Stomach (tissue), 9 donors: ENCODE measurements around the gene FEV. TPM values are rescaled to one million over a fixed set of nuclear protein-coding genes. Genes with fewer than 3 reads are reported as not detected.

Experiments
- DNase-seq, 2 donors: peaks; one replicate each; pipeline versions ENCODE4 v3.0.0 to v3.0.0-alpha.2; 2013 to 2019
- H3K27ac ChIP-seq, 5 donors: fragments of 200-600 bp in 4 of 5; sonication (generic) in 4 of 5; one replicate each; pipeline ENCODE4 v1.5.1; 2013 to 2019; ENCODE audit warnings: mild to moderate bottlenecking in 1 of 5, moderate library complexity in 1 of 5
- H3K27me3 ChIP-seq, 3 donors: fragments of 200-600 bp; sonication (generic); one replicate each; pipeline ENCODE4 v1.5.1; 2017 to 2019; ENCODE audit warnings: mixed run types in 1 of 3
- H3K36me3 ChIP-seq, 4 donors: fragments of 200-600 bp; sonication (generic); 1 replicate in 3 of 4; 2 replicates in 1 of 4; pipeline ENCODE4 v1.5.1; 2016 to 2019
- H3K4me1 ChIP-seq, 4 donors: fragments of 200-600 bp; sonication (generic); one replicate each; pipeline ENCODE4 v1.5.1; 2016 to 2019
- H3K4me3 ChIP-seq, 4 donors: fragments of 200-600 bp; sonication (generic) in 3 of 4; one replicate each; pipeline ENCODE4 v1.5.1; 2016 to 2019; ENCODE audit warnings: mild to moderate bottlenecking in 1 of 4
- H3K9me3 ChIP-seq, 4 donors: fragments of 200-600 bp; sonication (generic); one replicate each; pipeline ENCODE4 v1.5.1; 2016 to 2019
- CTCF ChIP-seq, 7 experiments: fragments of 450-650 bp in 4 of 7; fragments of 200-600 bp in 3 of 7; sonication (generic) in 3 of 7; IDR thresholded peaks; one replicate each; pipeline ENCODE4 v1.5.1; 2016 to 2019; ENCODE audit warnings: antibody characterized with exemption in 7 of 7, control low read depth in 2 of 7, mild to moderate bottlenecking in 1 of 7
- EP300 ChIP-seq: sonication (generic); formaldehyde crosslinking; IDR thresholded peaks from one replicate; pipeline ENCODE4 v1.6.1; 2017; ENCODE audit warnings: antibody characterized with exemption
- POLR2A ChIP-seq, 4 donors: fragments of 450-650 bp; IDR thresholded peaks; one replicate each; pipeline ENCODE4 v1.6.1; 2016; ENCODE audit warnings: antibody characterized with exemption in 4 of 4, control low read depth in 2 of 4, mild to moderate bottlenecking in 1 of 4, moderate library complexity in 1 of 4
- POLR2AphosphoS5 ChIP-seq, 3 donors: sonication (generic); formaldehyde crosslinking; IDR thresholded peaks; one replicate each; pipeline ENCODE4 v1.6.1; 2016; ENCODE audit warnings: antibody characterized with exemption in 3 of 3
- WGBS, 5 donors: extraction: QIAGEN DNeasy Blood & Tissue Kit in 3 of 5; methylation state at CpG; one replicate each; pipeline versions ENCODE4 v1.1.5 to v1.1.7; 2013 to 2018; 5-methylcytosine and 5-hydroxymethylcytosine counted together
- intact Hi-C: fragments of 100-400 bp; cut with DNase I; formaldehyde crosslinking; loops from one replicate; pipeline ENCODE4 v1.15.1; 2023; ENCODE audit warnings: low total_unique reads
- polyA plus RNA-seq, 3 donors: library from polyadenylated mRNA; stranded (reverse); fragments of 200-250 nt; gene quantifications; one replicate each; pipeline ENCODE4 v1.2.3, GENCODE V29; 2013
- total RNA-seq, 5 donors: library from RNA; depleted of rRNA; stranded (reverse); fragments of >200 nt; gene quantifications; one replicate each; pipeline versions ENCODE4 v1.1.0 to v1.2.3, GENCODE V29; 2014 to 2016
- donor health status: healthy with polysubstance abuse.
- donor health status: Bipolar disorder and iron deficiency.
- donor health status: healthy.

Gene FEV
- total and polyA plus RNA-seq, 8 donors, result 0.28 to 6.4 (median 1.1) TPM; not detected in 4

- TF ChIP-seq CTCF (IDR thresholded peaks at IDR 0.05) (peak in 6 of 7 experiments; percentile 76 to 97 (median 90)), POLR2AphosphoS5 (IDR thresholded peaks at IDR 0.05) (peak; percentile 77 to 86 (median 84)), POLR2A (IDR thresholded peaks at IDR 0.05) (peak in 2 of 4 donors; percentile 54 to 67), EP300 (no peak)
- 1 to 5% (median 2%) methylated on average over 26 to 43 of the region's 43 CpGs for WGBS, 5 donors
- H3K27me3 ChIP-seq, result peaks cover 26 to 100% (median 74%) of the 10 kb centered on the region in 3 donors
- peak overlapping the region; percentile 49 to 89 (median 79) for H3K27ac ChIP-seq
- H3K4me3 ChIP-seq, result peak overlapping the region; percentile 28 to 45 (median 37)
- peak; percentile 95 to 96 for DNase-seq
- intact Hi-C loops, result no loop called here
- peaks cover 14 to 68% (median 57%) of the 10 kb centered on the region in 4 donors for H3K4me1 ChIP-seq
- H3K9me3 ChIP-seq, result no peaks in the 10 kb centered on the region
- no peaks in the 10 kb centered on the region for H3K36me3 ChIP-seq
Measured at GRCh38 chr2:218995972-218996711, 11.2 kb upstream of the FEV start.

GRCh38 chr2:218995561-218995960 lies 10.6 kb upstream of the FEV start:
- intact Hi-C loops, result no loop called here
- DNase-seq, result no peak
- Histone ChIP-seq H3K27me3 (peaks cover 26 to 100% (median 74%) of the 10 kb centered on the region in 3 donors), H3K9me3 (no peaks in the 10 kb centered on the region), H3K36me3 (no peaks in the 10 kb centered on the region), H3K27ac (peak overlapping the region in 1 of 5 donors; percentile 84), H3K4me3 (no peak overlapping the region), H3K4me1 (peaks cover 14 to 62% (median 53%) of the 10 kb centered on the region in 4 donors)
- TF ChIP-seq POLR2A (IDR thresholded peaks at IDR 0.05) (no peak), CTCF (IDR thresholded peaks at IDR 0.05) (no peak), EP300 (no peak), POLR2AphosphoS5 (IDR thresholded peaks at IDR 0.05) (no peak)
- WGBS, 5 donors, result 19 to 25% (median 22%) methylated on average over 8 of the region's 8 CpGs

- no peaks in the 10 kb centered on the region for H3K9me3 ChIP-seq
- H3K4me1 ChIP-seq, result peaks cover 14 to 44% (median 41%) of the 10 kb centered on the region in 4 donors
- WGBS, 5 donors, result 1 to 4% (median 2%) methylated on average over 41 to 88 of the region's 88 CpGs
- no peaks in the 10 kb centered on the region for H3K36me3 ChIP-seq
- peak within 1 kb of the TSS; percentile 35 to 54 (median 42) for H3K4me3 ChIP-seq
- peak in 1 of 2 donors; percentile 71 for DNase-seq
- intact Hi-C loops, result no loop called here
- peak within 1 kb of the TSS in 2 of 5 donors; percentile 27 to 29 for H3K27ac ChIP-seq
- peaks cover 31 to 100% (median 84%) of the 10 kb centered on the region in 3 donors for H3K27me3 ChIP-seq
- TF ChIP-seq CTCF (IDR thresholded peaks at IDR 0.05) (no peak), POLR2A (IDR thresholded peaks at IDR 0.05) (no peak), POLR2AphosphoS5 (IDR thresholded peaks at IDR 0.05) (no peak), EP300 (no peak)
Measured at GRCh38 chr2:218993345-218994315, 8.6 kb upstream of the FEV start, which contains the start of gene CRYBA2. CRYBA2 (minus strand) TSS chr2:218993422; CDS start chr2:218993176, 246 bp downstream.
